ENCODE results near the gene DTYMK. TPM values are rescaled to one million over a fixed set of nuclear protein-coding genes. Genes with fewer than 3 reads are reported as not detected.

The DTYMK gene
- polyA plus RNA-seq, 1 of the 3 experiments (the other 2 are of a cell fraction), result 51.1 TPM

GRCh38 chr2:241633561-241633960 is 53.1 kb downstream of the DTYMK start:
- H4K20me1 ChIP-seq (ENCODE audit: insufficient read depth), result peaks cover 24% of the 10 kb centered on the region
- no peak for DNase-seq
- TF ChIP-seq PBX3 (IDR thresholded peaks at IDR 0.05) (no peak), EP300 (IDR thresholded peaks at IDR 0.05; ENCODE audit: borderline replicate concordance in 1 of 2, low read depth in 1 of 2, low read length in 1 of 2) (no peak), MEF2A (IDR thresholded peaks at IDR 0.05; ENCODE audit: borderline replicate concordance, low read depth) (no peak), GATA2 (CRISPR knock-in tag; IDR thresholded peaks at IDR 0.05) (no peak), ZBTB33 (IDR thresholded peaks at IDR 0.05; ENCODE audit: borderline replicate concordance, low read depth) (no peak), EZH2phosphoT487 (IDR thresholded peaks at IDR 0.05; ENCODE audit: borderline replicate concordance, low read depth) (no peak), RCOR1 (IDR thresholded peaks at IDR 0.05; ENCODE audit: low read length) (no peak), CHD2 (IDR thresholded peaks at IDR 0.05; ENCODE audit: low read length, partially characterized antibody) (no peak), RAD21 (IDR thresholded peaks at IDR 0.05; ENCODE audit: low read length) (no peak), JUND (IDR thresholded peaks at IDR 0.05) (no peak), CTCF (IDR thresholded peaks at IDR 0.05) (no peak), USF2 (IDR thresholded peaks at IDR 0.05; ENCODE audit: borderline replicate concordance, low read depth, low read length) (no peak), REST (IDR thresholded peaks at IDR 0.05; ENCODE audit: low read depth, low read length) (no peak), RFX5 (IDR thresholded peaks at IDR 0.05; ENCODE audit: low read length) (no peak), NRF1 (IDR thresholded peaks at IDR 0.05; ENCODE audit: low read depth, low read length) (no peak), MXI1 (IDR thresholded peaks at IDR 0.05; ENCODE audit: low read depth, low read length) (no peak), IRF3 (IDR thresholded peaks at IDR 0.05; ENCODE audit: low read depth, low read length) (no peak), YY1 (IDR thresholded peaks at IDR 0.05; ENCODE audit: low read depth) (no peak), SIN3A (IDR thresholded peaks at IDR 0.05; ENCODE audit: borderline replicate concordance, low read depth, low read length) (no peak), TCF12 (IDR thresholded peaks at IDR 0.05) (no peak)
- H3K9me2 ChIP-seq, result no peaks in the 10 kb centered on the region
- H3K9ac ChIP-seq, result no peak overlapping the region
- ChIA-PET CTCF (interaction anchor here (1.0 to 1.9 kb wide), 2 partner anchors 26 to 245 kb away, joined by 3 to 7 read pairs; no protein-coding TSS in a partner anchor), POLR2A (interaction anchor here (0.6 kb wide), 1 partner anchor 17 kb away, joined by 4 read pairs; no protein-coding TSS in a partner anchor)
- H3K27ac ChIP-seq (ENCODE audit: low read depth in 2 of 2, low read length in 1 of 2), result no peak overlapping the region
- peaks cover 4% of the 10 kb centered on the region for H3F3A ChIP-seq (replicated peaks; ENCODE audit: insufficient read depth)
- H2AFZ ChIP-seq (ENCODE audit: low read depth), result no peak overlapping the region
- H3K27me3 ChIP-seq (ENCODE audit: insufficient read depth), result no peaks in the 10 kb centered on the region
- H3K4me2 ChIP-seq, result no peak overlapping the region
- H3K4me3 ChIP-seq (ENCODE audit: low read depth in 2 of 2, low read length in 1 of 2), result no peak overlapping the region
- peaks cover 90% of the 10 kb centered on the region for H3K79me2 ChIP-seq (ENCODE audit: insufficient read depth)
- H3K4me1 ChIP-seq (ENCODE audit: control insufficient read depth in 1 of 2, insufficient read depth in 2 of 2, low read depth in 1 of 2, low read length in 1 of 2), result peaks cover 0 to 9% of the 10 kb centered on the region in 2 experiments
- no peaks in the 10 kb centered on the region for H3K9me3 ChIP-seq
- 94% methylated on average over 11 of the region's 17 CpGs for WGBS (ENCODE audit: low lambda C conversion rate)
- H3K36me3 ChIP-seq (replicated peaks in 1 of 2; ENCODE audit: control insufficient read depth in 1 of 2, insufficient read depth in 2 of 2, low read length in 1 of 2), result peaks cover 25 to 28% of the 10 kb centered on the region in 2 experiments
